Measurements from ENCODE around the gene KIF20A. TPM values are rescaled to one million over a fixed set of nuclear protein-coding genes. Genes with fewer than 3 reads are reported as not detected.

The KIF20A gene
- total and polyA plus RNA-seq, 12 donors = 0.12 to 9.3 (median 0.49) TPM; not detected in 2

GRCh38 chr5:138210985-138211384, 32.1 kb downstream of the KIF20A start:
- H3K27me3 ChIP-seq = no peaks in the 10 kb centered on the region
- H3K4me1 ChIP-seq = peaks cover 3 to 36% (median 26%) of the 10 kb centered on the region in 9 donors
- TF ChIP-seq CTCF (IDR thresholded peaks at IDR 0.05) = no peak
- intact Hi-C loops (cut with DNase I) = no loop called here
- no peak for ATAC-seq
- H3K4me3 ChIP-seq = no peak overlapping the region
- DNase-seq = no peak
- WGBS, 2 donors = 92 to 95% methylated on average over 3 of the region's 3 CpGs
- H3K9me3 ChIP-seq = no peaks in the 10 kb centered on the region
- H3K36me3 ChIP-seq = peaks cover 0 to 58% (median 0%) of the 10 kb centered on the region in 9 donors
- H3K27ac ChIP-seq = no peak overlapping the region

- TF ChIP-seq CTCF (IDR thresholded peaks at IDR 0.05) = no peak
- 0% methylated on average over 8 of the region's 8 CpGs for WGBS, 2 donors
- DNase-seq = no peak
Observed at GRCh38 chr5:138212828-138213160, 33.9 kb downstream of the KIF20A start.

GRCh38 chr5:138213161-138214029, 34.5 kb downstream of the KIF20A start, which contains the start of gene CDC23:
Gene CDC23, minus strand, starts transcription at chr5:138213323. Its CDS starts 11 bp downstream, at chr5:138213312.
- no peaks in the 10 kb centered on the region for H3K27me3 ChIP-seq
- intact Hi-C loops (cut with DNase I) = no loop called here
- no peaks in the 10 kb centered on the region for H3K9me3 ChIP-seq
- peak within 1 kb of the TSS; percentile 78 to 98 (median 90) for H3K4me3 ChIP-seq
- ATAC-seq = peak; percentile 95 to 99 (median 98)
- peaks cover 3 to 36% (median 26%) of the 10 kb centered on the region in 9 donors for H3K4me1 ChIP-seq
- DNase-seq = peak; percentile 83 to 97
- H3K36me3 ChIP-seq = peaks cover 0 to 34% (median 0%) of the 10 kb centered on the region in 9 donors
- TF ChIP-seq CTCF (IDR thresholded peaks at IDR 0.05) = no peak
- H3K27ac ChIP-seq = peak within 1 kb of the TSS in 9 of 10 donors; percentile 47 to 88 (median 78)
- 1% methylated on average over 32 of the region's 32 CpGs for WGBS, 2 donors

More at GRCh38 chr5:138212828-138213160, 33.9 kb downstream of the KIF20A start:
- Histone ChIP-seq H3K27ac (peak overlapping the region in 9 of 10 donors; percentile 47 to 88 (median 78)), H3K9me3 (no peaks in the 10 kb centered on the region), H3K4me1 (peaks cover 3 to 36% (median 26%) of the 10 kb centered on the region in 9 donors), H3K36me3 (peaks cover 0 to 40% (median 0%) of the 10 kb centered on the region in 9 donors), H3K4me3 (peak overlapping the region; percentile 78 to 98 (median 90)), H3K27me3 (no peaks in the 10 kb centered on the region)
- peak; percentile 6 to 56 (median 30) for ATAC-seq
- intact Hi-C loops (cut with DNase I) = no loop called here

GRCh38 chr5:138216799-138217198, 37.9 kb downstream of the KIF20A start:
- WGBS, 2 donors = 83 to 95% methylated on average over 2 of the region's 2 CpGs
- Histone ChIP-seq H3K27ac (no peak overlapping the region), H3K4me3 (no peak overlapping the region), H3K36me3 (peaks cover 0 to under 1% (median 0%) of the 10 kb centered on the region in 9 donors), H3K9me3 (no peaks in the 10 kb centered on the region), H3K4me1 (peaks cover 3 to 21% (median 16%) of the 10 kb centered on the region in 9 donors), H3K27me3 (peaks cover 0 to 3% (median 0%) of the 10 kb centered on the region in 7 donors)
- intact Hi-C loops (cut with DNase I) = no loop called here
- no peak for DNase-seq
- ATAC-seq = no peak
- no peak for TF ChIP-seq CTCF (IDR thresholded peaks at IDR 0.05)
